Measurements from ENCODE around the gene HTR3D. TPM values are rescaled to one million over a fixed set of nuclear protein-coding genes. Genes with fewer than 3 reads are reported as not detected.

The HTR3D gene
- total RNA-seq, 4 donors from 2014 or later = not detected

DNA sequence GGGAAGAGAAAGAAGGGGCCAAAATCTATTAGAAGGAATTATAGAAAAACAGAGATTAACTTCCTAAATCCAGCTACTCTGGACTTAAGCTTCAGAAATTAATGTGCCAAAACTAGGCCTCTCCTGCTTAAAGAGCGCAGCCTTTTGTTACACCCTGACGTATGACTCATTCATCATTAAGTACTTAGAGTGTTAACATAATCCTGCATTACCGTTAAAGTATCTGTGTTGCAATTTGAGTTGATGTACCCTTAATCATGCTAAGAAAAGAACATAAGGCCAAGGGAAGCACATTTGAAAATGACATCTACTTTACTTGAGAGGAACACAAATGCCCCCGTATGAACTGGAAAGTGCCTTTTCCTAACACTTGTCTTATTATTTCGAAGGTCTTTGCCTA lies 7.9 kb downstream of the HTR3D start:
- no peak for DNase-seq (ENCODE audit: low spot score in 2 of 2)
- H3K4me3 ChIP-seq (ENCODE audit: low read depth, poor library complexity, severe bottlenecking) = no peak overlapping the region
- TF ChIP-seq, protein P1, sequence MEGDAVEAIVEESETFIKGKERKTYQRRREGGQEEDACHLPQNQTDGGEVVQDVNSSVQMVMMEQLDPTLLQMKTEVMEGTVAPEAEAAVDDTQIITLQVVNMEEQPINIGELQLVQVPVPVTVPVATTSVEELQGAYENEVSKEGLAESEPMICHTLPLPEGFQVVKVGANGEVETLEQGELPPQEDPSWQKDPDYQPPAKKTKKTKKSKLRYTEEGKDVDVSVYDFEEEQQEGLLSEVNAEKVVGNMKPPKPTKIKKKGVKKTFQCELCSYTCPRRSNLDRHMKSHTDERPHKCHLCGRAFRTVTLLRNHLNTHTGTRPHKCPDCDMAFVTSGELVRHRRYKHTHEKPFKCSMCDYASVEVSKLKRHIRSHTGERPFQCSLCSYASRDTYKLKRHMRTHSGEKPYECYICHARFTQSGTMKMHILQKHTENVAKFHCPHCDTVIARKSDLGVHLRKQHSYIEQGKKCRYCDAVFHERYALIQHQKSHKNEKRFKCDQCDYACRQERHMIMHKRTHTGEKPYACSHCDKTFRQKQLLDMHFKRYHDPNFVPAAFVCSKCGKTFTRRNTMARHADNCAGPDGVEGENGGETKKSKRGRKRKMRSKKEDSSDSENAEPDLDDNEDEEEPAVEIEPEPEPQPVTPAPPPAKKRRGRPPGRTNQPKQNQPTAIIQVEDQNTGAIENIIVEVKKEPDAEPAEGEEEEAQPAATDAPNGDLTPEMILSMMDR (IDR thresholded peaks at IDR 0.05) = no peak
- no peak for TF ChIP-seq POLR2A (IDR thresholded peaks at IDR 0.05)
- WGBS, 2 donors = 55 to 65% methylated on average over 5 of the region's 5 CpGs
- intact Hi-C loops (cut with DNase I; ENCODE audit: low total_unique reads) = no loop called here

DNA sequence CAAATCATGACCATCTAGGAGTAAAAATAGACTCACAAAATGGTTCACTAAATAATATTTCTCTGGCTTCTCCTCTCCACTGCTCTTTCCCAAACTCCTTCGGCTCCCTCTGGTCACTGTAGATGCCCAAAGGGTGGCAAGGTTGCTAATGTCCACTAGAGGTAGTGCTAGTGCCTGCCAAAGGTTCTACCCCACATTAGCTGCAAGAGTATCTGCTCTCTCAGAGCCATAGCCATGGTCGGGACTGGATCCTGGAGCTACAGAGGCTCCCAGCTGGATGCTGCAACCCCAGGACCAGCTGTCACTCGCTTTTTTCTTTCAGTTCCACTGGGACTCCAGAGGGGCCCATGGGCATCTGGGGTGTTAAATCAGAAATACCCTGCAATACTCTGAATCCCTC lies 8.5 kb downstream of the HTR3D start:
- no peak for DNase-seq (ENCODE audit: low spot score in 2 of 2)
- intact Hi-C loops (cut with DNase I; ENCODE audit: low total_unique reads) = no loop called here
- 64% methylated on average over 3 of the region's 3 CpGs for WGBS, 2 donors
- H3K4me3 ChIP-seq (ENCODE audit: low read depth, poor library complexity, severe bottlenecking) = no peak overlapping the region
- no peak for TF ChIP-seq POLR2A (IDR thresholded peaks at IDR 0.05)
- TF ChIP-seq, protein P1 (IDR thresholded peaks at IDR 0.05) = no peak

DNA sequence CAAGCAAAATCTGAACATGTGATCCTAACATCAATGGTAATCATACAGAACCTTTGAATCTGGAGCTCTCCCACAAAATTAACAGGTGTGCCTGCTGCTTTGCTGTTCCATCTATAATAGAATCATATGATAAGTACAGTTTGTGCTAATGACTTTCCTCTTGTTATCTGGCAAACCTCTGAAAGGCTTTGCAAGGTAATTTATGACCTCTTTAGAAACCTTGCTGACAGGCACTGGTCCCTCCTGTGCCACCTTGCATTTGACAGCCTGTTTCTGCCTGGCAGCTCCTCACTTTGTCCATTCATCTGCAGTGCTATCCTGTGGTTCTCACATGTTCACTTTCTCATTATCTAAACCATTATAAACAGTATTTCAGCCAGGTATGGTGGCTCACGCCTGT lies 11.1 kb downstream of the HTR3D start:
- H3K4me3 ChIP-seq (ENCODE audit: low read depth, poor library complexity, severe bottlenecking) = no peak overlapping the region
- TF ChIP-seq, protein P1 (IDR thresholded peaks at IDR 0.05) = no peak
- TF ChIP-seq POLR2A (IDR thresholded peaks at IDR 0.05) = no peak
- intact Hi-C loops (cut with DNase I; ENCODE audit: low total_unique reads) = no loop called here
- WGBS, 2 donors = 94 to 100% methylated on average over 1 of the region's 1 CpG
- DNase-seq (ENCODE audit: low spot score in 2 of 2) = no peak

DNA sequence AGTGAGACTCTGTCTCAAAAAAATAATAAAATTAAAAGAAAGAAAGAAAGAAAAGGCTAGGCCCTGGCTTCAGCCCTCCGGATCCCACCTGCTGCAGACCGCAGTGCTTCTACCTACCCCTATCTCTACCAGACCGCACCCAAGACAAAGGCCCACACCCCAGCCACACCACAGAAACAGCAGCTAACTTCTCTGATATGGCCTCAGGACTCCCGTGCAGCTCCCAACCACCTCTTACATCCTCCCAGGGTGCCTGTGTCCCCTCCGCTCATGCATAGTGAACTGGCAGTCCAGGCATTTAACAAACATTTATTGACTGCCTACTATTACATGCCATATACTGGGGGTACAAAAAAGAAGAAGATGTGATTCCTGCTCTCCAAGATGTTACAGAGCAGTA lies 14.5 kb downstream of the HTR3D start:
- H3K4me3 ChIP-seq (ENCODE audit: low read depth, poor library complexity, severe bottlenecking) = no peak overlapping the region
- intact Hi-C loops (cut with DNase I; ENCODE audit: low total_unique reads) = no loop called here
- DNase-seq (ENCODE audit: low spot score in 2 of 2) = no peak
- 92 to 96% methylated on average over 5 of the region's 5 CpGs for WGBS, 2 donors
- TF ChIP-seq, protein P1 (IDR thresholded peaks at IDR 0.05) = no peak
- no peak for TF ChIP-seq POLR2A (IDR thresholded peaks at IDR 0.05)

DNA sequence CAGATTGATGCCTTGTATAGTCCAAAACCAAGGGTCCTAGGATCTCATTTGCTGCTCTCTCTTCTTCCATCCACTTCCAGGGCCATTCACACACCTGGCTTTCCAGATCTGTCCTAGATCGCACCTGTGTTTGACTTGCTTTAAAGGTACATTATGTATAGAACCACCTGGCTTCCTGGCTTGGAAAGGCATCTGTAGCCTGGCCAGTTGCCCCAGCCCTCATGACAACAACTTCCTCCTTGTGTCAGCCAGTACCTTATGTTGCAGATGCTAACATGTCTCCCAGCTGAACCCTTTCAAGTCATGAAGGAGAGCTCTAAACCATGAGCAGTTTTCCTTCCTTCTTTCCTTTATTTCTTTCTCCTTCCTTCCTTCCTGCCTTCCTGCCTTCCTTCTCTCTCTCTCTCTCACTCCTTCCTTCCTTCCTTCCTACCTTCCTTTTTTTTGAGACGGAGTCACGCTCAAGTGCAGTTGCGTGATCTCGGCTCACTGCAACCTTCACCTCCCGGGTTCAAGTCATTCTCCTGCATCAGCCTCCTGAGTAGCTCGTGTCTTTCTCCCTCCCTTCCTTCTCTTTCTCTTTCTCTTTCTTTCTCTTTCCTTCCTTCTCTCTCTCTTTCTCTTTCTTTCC lies 18.8 kb downstream of the HTR3D start:
- WGBS, 2 donors = 82 to 83% methylated on average over 7 of the region's 7 CpGs
- no peak for TF ChIP-seq POLR2A (IDR thresholded peaks at IDR 0.05)
- TF ChIP-seq, protein P1 (IDR thresholded peaks at IDR 0.05) = no peak
- no peak overlapping the region for H3K4me3 ChIP-seq (ENCODE audit: low read depth, poor library complexity, severe bottlenecking)
- DNase-seq (ENCODE audit: low spot score in 2 of 2) = no peak
- intact Hi-C loops (cut with DNase I; ENCODE audit: low total_unique reads) = no loop called here

DNA sequence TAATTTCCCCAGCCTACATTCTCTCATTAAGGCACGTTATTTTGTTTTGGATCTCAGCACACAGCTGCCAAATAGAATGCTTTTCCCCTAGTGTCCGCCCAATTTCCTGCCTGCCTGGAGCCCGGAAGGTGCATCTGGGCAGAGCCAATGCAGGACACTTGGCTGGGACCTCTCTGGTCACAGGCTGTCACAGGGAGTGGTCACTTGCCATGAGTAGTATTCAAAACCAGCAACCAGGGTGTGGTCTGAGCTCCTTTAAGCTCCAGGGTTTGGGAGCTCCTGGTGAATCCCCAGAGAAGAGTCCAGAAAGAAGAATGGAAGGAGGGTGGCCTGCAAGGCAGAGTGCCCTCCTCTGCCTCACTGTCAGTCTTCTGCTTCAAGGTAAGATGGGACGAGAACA lies 21.2 kb downstream of the HTR3D start, which contains the start of gene HTR3C:
Gene HTR3C (plus strand): TSS at position 281 of the 400 bp plus-strand sequence. CDS start 34 bp downstream, at position 315.
- DNase-seq (ENCODE audit: low spot score in 2 of 2) = no peak
- WGBS, 2 donors = 67 to 69% methylated on average over 4 of the region's 4 CpGs
- no peak within 1 kb of the TSS for H3K4me3 ChIP-seq (ENCODE audit: low read depth, poor library complexity, severe bottlenecking)
- intact Hi-C loops (cut with DNase I; ENCODE audit: low total_unique reads) = no loop called here
- TF ChIP-seq POLR2A (IDR thresholded peaks at IDR 0.05) = no peak
- TF ChIP-seq, protein P1 (IDR thresholded peaks at IDR 0.05) = no peak
